Activated CD4-positive, alpha-beta T cell treated with anti-CD3 and anti-CD28 coated beads, Interleukin-2, Interleukin-4, amounts not matched to agents 100 ng/mL and 50 ng/mL, durations not matched to agents 16 hours and 8 hours (primary cell): ENCODE measurements around the gene ZNF672.

ENCODE experiments used
- DNase-seq: peaks from one replicate; pipeline ENCODE4 v3.0.0-alpha.2; 2020; ENCODE audit warnings: low spot score

ZNF672 gene

DNA sequence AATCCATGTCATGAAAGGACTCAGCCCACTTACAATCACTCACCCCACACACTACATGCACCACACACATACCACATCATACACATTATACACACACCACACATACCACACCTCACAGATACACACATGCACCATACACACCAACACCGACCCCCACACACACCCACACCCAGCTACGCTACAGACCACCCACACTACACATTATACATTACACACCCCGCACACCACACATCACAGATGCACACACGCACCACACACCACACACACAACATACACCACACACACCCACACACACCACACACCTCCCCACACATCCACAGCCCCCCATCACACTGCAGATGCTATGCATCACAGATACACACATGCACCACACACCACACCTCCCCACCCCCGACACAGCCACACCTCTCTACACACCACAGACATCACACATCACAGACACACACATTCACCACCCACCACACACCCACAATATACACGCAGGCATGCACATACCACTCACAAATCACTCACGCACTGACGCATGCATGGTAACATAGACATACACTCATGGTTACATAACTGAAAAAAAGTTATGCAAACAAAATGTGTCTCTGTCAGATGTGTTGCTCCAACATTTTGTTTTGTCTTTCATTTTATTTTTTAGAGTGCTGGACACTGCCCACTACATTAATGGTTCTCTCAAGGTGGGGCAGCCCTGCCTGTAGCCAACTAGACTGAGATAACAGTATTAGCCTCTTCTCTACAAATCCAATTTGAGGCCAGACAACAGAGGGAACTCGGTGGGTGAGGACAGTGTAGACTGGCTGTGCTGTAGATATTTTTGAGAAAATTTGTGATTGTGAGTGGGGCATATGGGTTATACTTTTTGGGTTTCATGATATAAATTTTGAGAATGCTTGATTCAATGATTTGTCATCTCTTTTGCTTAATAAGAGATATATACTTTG is 52.8 kb downstream of the ZNF672 start:
- DNase-seq = no peak

DNA sequence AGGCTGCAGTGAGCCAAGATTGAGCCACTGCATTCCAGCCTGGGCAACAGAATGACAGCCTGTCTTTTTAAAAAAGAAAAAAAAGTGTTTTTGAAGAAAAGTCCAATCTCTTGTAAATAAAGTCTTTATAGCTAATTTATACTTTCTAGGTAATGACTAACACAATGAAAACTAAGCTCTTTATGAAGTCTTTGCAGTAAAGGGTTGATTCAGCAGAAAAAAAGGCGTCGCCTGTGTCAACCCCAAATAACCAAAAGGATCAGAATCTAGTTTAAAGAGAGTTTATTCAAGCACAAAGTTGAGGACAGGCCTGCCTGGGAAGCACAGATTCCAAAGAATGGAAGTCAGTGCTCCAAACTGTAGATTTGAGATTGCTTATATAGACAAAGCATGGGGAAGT is 53.7 kb downstream of the ZNF672 start:
- no peak for DNase-seq

DNA sequence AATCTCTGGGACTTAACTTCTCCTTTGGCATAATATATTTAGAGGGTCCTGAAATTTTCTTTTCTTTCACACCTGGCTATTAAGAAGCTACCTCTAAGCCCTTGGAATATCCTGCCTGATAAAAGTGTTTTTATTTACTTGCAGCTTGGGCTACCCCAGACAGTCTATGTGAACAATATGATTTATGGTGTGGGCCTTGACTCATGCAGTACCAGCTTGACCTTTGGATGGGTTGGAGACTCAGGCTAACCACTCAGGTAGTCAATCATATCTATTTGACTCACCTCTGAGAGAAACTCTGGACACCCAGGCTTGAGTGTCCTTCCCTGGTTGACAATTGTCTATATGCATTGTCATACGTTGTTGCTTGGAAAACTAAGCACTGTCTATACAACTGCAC is 54.6 kb downstream of the ZNF672 start:
- no peak for DNase-seq

DNA sequence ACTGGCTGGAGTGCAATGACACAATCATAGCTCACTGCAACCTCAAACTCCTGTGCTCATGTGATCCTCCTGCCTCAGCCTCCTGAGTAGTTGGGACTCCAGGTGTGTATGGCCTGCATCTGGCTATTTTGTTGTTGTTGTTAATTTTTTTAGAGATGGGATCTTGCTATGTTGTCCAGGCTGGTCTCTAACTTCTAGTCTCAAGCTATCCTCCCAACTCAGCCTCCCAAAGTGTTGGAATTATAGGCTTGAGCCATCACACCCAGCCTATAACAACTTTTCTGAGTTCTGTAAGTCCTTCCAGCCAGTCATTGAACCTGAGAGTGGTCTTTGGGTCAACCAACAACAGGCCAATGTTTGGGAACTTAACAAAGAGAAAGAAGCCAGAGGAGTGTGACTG is 56.8 kb downstream of the ZNF672 start:
- DNase-seq = no peak

DNA sequence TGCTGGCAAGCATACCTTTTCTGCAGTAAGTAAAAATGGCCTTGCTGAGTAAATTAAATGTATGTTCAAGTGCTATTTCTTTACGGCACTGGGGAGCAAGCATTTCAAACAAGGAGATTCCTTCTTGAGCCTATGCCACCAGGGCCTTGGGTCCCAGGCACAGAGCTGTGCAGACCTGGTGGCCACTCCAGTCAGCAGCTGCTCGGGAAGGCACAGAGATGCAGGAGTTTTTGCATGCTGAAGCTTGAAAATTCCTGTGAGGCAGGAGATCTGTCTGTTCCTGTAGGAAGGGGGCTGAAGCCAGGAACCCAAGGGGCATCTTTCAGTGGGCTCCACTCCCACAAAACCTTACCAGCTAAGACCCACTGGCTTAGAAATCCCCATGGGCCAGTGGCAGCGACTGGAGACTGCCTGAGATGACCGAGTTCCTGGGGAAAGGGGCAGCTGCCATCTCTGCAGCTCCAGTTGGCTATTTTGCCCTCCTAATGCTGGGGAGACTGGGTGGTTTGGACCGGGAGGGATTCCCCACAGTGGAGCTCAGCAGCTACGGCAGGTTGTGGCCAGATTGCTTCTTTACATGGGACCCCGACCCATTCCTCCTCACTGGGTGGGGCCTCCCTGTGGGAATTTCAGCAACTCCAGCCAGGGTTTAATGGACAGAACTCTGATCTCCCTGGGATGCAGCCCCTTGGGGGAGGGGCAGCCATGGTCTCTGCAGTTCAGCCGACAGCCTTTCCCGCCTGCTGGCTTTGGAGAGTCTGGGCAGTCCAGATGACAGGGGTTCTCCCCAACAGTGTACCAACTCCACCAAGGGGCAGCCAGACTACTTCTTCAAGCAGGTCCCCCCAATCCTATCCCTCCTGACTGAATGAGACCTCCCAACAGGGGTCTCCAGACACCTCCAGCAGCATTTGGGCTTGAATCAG is 59.7 kb downstream of the ZNF672 start:
- DNase-seq = no peak
